ENCODE measurements around the gene EGR1. TPM values are rescaled to one million over a fixed set of nuclear protein-coding genes. Genes with fewer than 3 reads are reported as not detected.

EGR1 gene
- 17.2 TPM for polyA plus RNA-seq (2013, experiment 1 of 2)
- polyA plus RNA-seq (2013, experiment 2 of 2) = 20.7 TPM

GRCh38 chr5:138465261-138466124 lies at the start of gene EGR1:
TSS of gene EGR1 (plus strand) at chr5:138465479. CDS start at chr5:138465762, 283 bp downstream.
- H3K4me1 ChIP-seq (ENCODE audit: control insufficient read depth, insufficient read depth, low read length, poor library complexity, severe bottlenecking) = peaks cover 13% of the 10 kb centered on the region
- H3K4me3 ChIP-seq (ENCODE audit: extremely low read depth, insufficient read depth, low read length, poor library complexity, severe bottlenecking) = peak within 1 kb of the TSS; percentile 58
- peak within 1 kb of the TSS; percentile 97 for H3K27ac ChIP-seq (ENCODE audit: low read depth, low read length, severe bottlenecking)
- no peaks in the 10 kb centered on the region for H3K9me3 ChIP-seq (ENCODE audit: control insufficient read depth, low read length)
- WGBS, 2 experiments (ENCODE audit: insufficient coverage in 2 of 2) = 0 to 1% methylated on average over 75 to 77 of the region's 85 CpGs
- H3K36me3 ChIP-seq (ENCODE audit: control insufficient read depth, insufficient read depth, low read length) = peaks cover 23% of the 10 kb centered on the region

GRCh38 chr5:138418444-138418843 lies 46.8 kb upstream of the EGR1 start:
- Histone ChIP-seq H3K4me1 (ENCODE audit: control insufficient read depth, insufficient read depth, low read length, poor library complexity, severe bottlenecking) (no peaks in the 10 kb centered on the region), H3K27ac (ENCODE audit: low read depth, low read length, severe bottlenecking) (no peak overlapping the region), H3K4me3 (ENCODE audit: extremely low read depth, insufficient read depth, low read length, poor library complexity, severe bottlenecking) (no peak overlapping the region), H3K36me3 (ENCODE audit: control insufficient read depth, insufficient read depth, low read length) (peaks cover 93% of the 10 kb centered on the region), H3K9me3 (ENCODE audit: control insufficient read depth, low read length) (no peaks in the 10 kb centered on the region)
- 100% methylated on average over 1 of the region's 2 CpGs; no CpG with 5 or more reads in 1 of the 2 experiments for WGBS, 2 experiments (ENCODE audit: insufficient coverage in 2 of 2)

GRCh38 chr5:138425079-138425478 lies 40.2 kb upstream of the EGR1 start:
- Histone ChIP-seq H3K27ac (ENCODE audit: low read depth, low read length, severe bottlenecking) (no peak overlapping the region), H3K4me1 (ENCODE audit: control insufficient read depth, insufficient read depth, low read length, poor library complexity, severe bottlenecking) (no peaks in the 10 kb centered on the region), H3K36me3 (ENCODE audit: control insufficient read depth, insufficient read depth, low read length) (peaks cover 92% of the 10 kb centered on the region), H3K4me3 (ENCODE audit: extremely low read depth, insufficient read depth, low read length, poor library complexity, severe bottlenecking) (no peak overlapping the region), H3K9me3 (ENCODE audit: control insufficient read depth, low read length) (no peaks in the 10 kb centered on the region)
- 100% methylated on average over 1 of the region's 1 CpG; no CpG with 5 or more reads in 1 of the 2 experiments for WGBS, 2 experiments (ENCODE audit: insufficient coverage in 2 of 2)

- WGBS, 2 experiments (ENCODE audit: insufficient coverage in 2 of 2) = 83 to 100% methylated on average over 2 to 3 of the region's 5 CpGs
Measured at GRCh38 chr5:138435943-138436342, 29.3 kb upstream of the EGR1 start.

GRCh38 chr5:138438003-138438723 lies 27.1 kb upstream of the EGR1 start:
- no peaks in the 10 kb centered on the region for H3K9me3 ChIP-seq (ENCODE audit: control insufficient read depth, low read length)
- peak overlapping the region; percentile 53 for H3K4me3 ChIP-seq (ENCODE audit: extremely low read depth, insufficient read depth, low read length, poor library complexity, severe bottlenecking)
- peaks cover 7% of the 10 kb centered on the region for H3K4me1 ChIP-seq (ENCODE audit: control insufficient read depth, insufficient read depth, low read length, poor library complexity, severe bottlenecking)
- H3K27ac ChIP-seq (ENCODE audit: low read depth, low read length, severe bottlenecking) = peak overlapping the region; percentile 29
- 77 to 87% methylated on average over 8 to 9 of the region's 11 CpGs for WGBS, 2 experiments (ENCODE audit: insufficient coverage in 2 of 2)
- H3K36me3 ChIP-seq (ENCODE audit: control insufficient read depth, insufficient read depth, low read length) = peaks cover 31% of the 10 kb centered on the region

More at GRCh38 chr5:138435943-138436342, 29.3 kb upstream of the EGR1 start:
- Histone ChIP-seq H3K4me1 (ENCODE audit: control insufficient read depth, insufficient read depth, low read length, poor library complexity, severe bottlenecking) (peaks cover 7% of the 10 kb centered on the region), H3K9me3 (ENCODE audit: control insufficient read depth, low read length) (no peaks in the 10 kb centered on the region), H3K36me3 (ENCODE audit: control insufficient read depth, insufficient read depth, low read length) (peaks cover 50% of the 10 kb centered on the region), H3K4me3 (ENCODE audit: extremely low read depth, insufficient read depth, low read length, poor library complexity, severe bottlenecking) (no peak overlapping the region), H3K27ac (ENCODE audit: low read depth, low read length, severe bottlenecking) (no peak overlapping the region)

GRCh38 chr5:138438724-138439476 lies 26.4 kb upstream of the EGR1 start, which contains the start of gene REEP2:
TSS of gene REEP2 (plus strand) at chr5:138439057. CDS start at chr5:138439209, 152 bp downstream.
- WGBS, 2 experiments (ENCODE audit: insufficient coverage in 2 of 2) = 1 to 3% methylated on average over 17 to 42 of the region's 65 CpGs
- Histone ChIP-seq H3K27ac (ENCODE audit: low read depth, low read length, severe bottlenecking) (peak within 1 kb of the TSS; percentile 29), H3K4me1 (ENCODE audit: control insufficient read depth, insufficient read depth, low read length, poor library complexity, severe bottlenecking) (peaks cover 7% of the 10 kb centered on the region), H3K4me3 (ENCODE audit: extremely low read depth, insufficient read depth, low read length, poor library complexity, severe bottlenecking) (peak within 1 kb of the TSS; percentile 53), H3K36me3 (ENCODE audit: control insufficient read depth, insufficient read depth, low read length) (peaks cover 24% of the 10 kb centered on the region), H3K9me3 (ENCODE audit: control insufficient read depth, low read length) (no peaks in the 10 kb centered on the region)

- peaks cover 7% of the 10 kb centered on the region for H3K4me1 ChIP-seq (ENCODE audit: control insufficient read depth, insufficient read depth, low read length, poor library complexity, severe bottlenecking)
- no peak overlapping the region for H3K27ac ChIP-seq (ENCODE audit: low read depth, low read length, severe bottlenecking)
- no peaks in the 10 kb centered on the region for H3K9me3 ChIP-seq (ENCODE audit: control insufficient read depth, low read length)
- WGBS, 2 experiments (ENCODE audit: insufficient coverage in 2 of 2) = 42 to 48% methylated on average over 10 to 12 of the region's 20 CpGs
- peak overlapping the region; percentile 53 for H3K4me3 ChIP-seq (ENCODE audit: extremely low read depth, insufficient read depth, low read length, poor library complexity, severe bottlenecking)
- H3K36me3 ChIP-seq (ENCODE audit: control insufficient read depth, insufficient read depth, low read length) = peaks cover 19% of the 10 kb centered on the region
Measured at GRCh38 chr5:138439477-138440158, 25.7 kb upstream of the EGR1 start.

- Histone ChIP-seq H3K4me3 (ENCODE audit: extremely low read depth, insufficient read depth, low read length, poor library complexity, severe bottlenecking) (no peak overlapping the region), H3K4me1 (ENCODE audit: control insufficient read depth, insufficient read depth, low read length, poor library complexity, severe bottlenecking) (peaks cover 7% of the 10 kb centered on the region), H3K36me3 (ENCODE audit: control insufficient read depth, insufficient read depth, low read length) (peaks cover 11% of the 10 kb centered on the region), H3K9me3 (ENCODE audit: control insufficient read depth, low read length) (no peaks in the 10 kb centered on the region), H3K27ac (ENCODE audit: low read depth, low read length, severe bottlenecking) (no peak overlapping the region)
- WGBS, 2 experiments (ENCODE audit: insufficient coverage in 2 of 2) = 74 to 76% methylated on average over 13 to 14 of the region's 17 CpGs
Measured at GRCh38 chr5:138440159-138441073, 24.9 kb upstream of the EGR1 start.

- Histone ChIP-seq H3K4me3 (ENCODE audit: extremely low read depth, insufficient read depth, low read length, poor library complexity, severe bottlenecking) (no peak overlapping the region), H3K27ac (ENCODE audit: low read depth, low read length, severe bottlenecking) (no peak overlapping the region), H3K36me3 (ENCODE audit: control insufficient read depth, insufficient read depth, low read length) (peaks cover 3% of the 10 kb centered on the region), H3K9me3 (ENCODE audit: control insufficient read depth, low read length) (no peaks in the 10 kb centered on the region), H3K4me1 (ENCODE audit: control insufficient read depth, insufficient read depth, low read length, poor library complexity, severe bottlenecking) (peaks cover 7% of the 10 kb centered on the region)
- 89 to 91% methylated on average over 9 of the region's 9 CpGs for WGBS, 2 experiments (ENCODE audit: insufficient coverage in 2 of 2)
Measured at GRCh38 chr5:138441221-138441620, 24.1 kb upstream of the EGR1 start.

All from mesodermal cell (in vitro differentiated cells).